ENCODE data around the gene SLC27A6.
"Not testable (repeated sequence)": the region's sequence is repeated elsewhere in the genome, so short reads cannot be mapped to it uniquely, and the experiment has no call there.

SLC27A6 gene

GRCh38 chr5:128965011-128965637 lies at the start of gene SLC27A6:
SLC27A6 (plus strand) TSS chr5:128965488; CDS start chr5:128966138, 650 bp downstream.
- no peak for DNase-seq (ENCODE audit: low read depth in 3 of 3, low spot score in 1 of 3)

DNA sequence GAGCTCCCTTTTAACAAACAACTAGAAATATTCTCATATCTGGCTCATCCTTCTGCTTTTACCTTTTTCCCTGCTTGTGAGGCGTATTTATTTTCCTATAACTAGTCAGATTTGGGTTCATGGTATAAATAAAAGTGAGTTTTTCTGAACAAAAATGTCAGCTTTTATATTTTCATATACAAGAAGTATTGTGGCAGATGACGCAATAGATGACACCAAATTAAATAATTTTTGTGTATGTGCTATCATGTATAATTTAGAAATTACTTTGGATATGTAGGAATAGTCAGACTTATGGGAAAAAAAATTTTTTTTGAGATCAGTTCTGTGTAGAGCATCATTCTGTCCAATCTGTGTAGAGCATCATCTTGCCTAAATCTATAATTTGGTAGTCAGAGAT lies 45.7 kb upstream of the SLC27A6 start:
- DNase-seq (ENCODE audit: low read depth in 3 of 3, low spot score in 1 of 3), result no peak

GRCh38 chr5:128920345-128921215 lies 44.7 kb upstream of the SLC27A6 start:
- DNase-seq (ENCODE audit: low read depth in 3 of 3, low spot score in 1 of 3), result no peak

DNA sequence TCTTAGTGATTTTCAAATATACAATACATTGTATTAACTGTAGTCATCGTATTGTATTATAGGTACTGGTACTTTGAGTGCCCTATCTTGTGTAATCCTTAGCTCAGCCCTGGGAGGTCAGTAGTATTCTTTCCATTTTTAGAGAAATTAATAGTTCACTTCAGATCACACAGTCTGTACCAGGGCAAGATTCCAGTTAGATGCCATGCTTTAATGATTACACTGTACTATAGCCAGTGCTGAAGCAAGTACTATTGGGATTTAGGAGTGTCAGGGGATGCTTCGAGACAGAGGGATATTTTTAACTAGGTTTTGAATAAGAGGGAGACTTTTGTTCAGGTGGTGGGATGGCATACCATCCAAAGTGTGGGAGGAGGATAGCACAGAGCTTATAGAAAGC lies 41.0 kb upstream of the SLC27A6 start:
- no peak for DNase-seq (ENCODE audit: low read depth in 3 of 3, low spot score in 1 of 3)

DNA sequence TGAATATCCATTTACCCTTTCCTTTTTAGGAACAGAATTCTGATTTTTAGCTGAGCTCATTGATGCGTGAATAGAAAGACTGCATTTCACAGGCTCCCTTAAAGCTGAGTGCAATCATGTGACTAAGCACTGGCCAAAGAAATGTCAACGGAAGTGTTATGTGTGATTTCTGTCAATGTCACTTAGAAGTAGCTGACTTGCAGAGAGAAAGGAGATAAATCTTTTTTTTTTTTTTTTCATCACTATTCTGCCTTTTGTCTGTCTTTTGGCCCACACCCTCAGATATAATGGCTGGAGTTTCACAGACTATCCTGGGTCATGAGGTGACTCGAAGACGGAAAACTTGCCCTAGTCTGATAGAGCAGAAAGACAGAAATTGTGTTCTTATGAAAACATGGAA lies 39.3 kb upstream of the SLC27A6 start:
- no peak for DNase-seq (ENCODE audit: low read depth in 3 of 3, low spot score in 1 of 3)

- DNase-seq (ENCODE audit: low read depth in 3 of 3, low spot score in 1 of 3), result no peak
Observed at GRCh38 chr5:128927644-128928043, 37.6 kb upstream of the SLC27A6 start.

DNA sequence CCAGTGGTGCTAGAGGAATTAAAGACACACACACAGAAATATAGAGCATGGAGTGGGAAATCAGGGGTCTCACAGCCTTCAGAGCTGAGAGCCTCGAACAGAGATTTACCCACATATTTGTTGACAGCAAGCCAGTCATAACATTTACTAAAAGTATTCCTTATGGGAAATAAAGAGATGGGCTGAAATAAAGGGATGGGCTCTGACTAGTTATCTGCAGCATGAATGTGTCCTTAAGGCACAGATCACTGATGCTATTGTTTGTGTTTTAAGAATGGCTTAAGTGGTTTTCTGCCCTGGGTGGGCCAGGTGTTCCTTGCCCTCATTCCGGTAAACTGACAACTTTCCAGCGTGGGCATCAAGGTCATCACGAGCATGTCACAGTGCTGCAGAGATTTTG lies 33.1 kb upstream of the SLC27A6 start:
- DNase-seq (ENCODE audit: low read depth in 3 of 3, low spot score in 1 of 3), result not testable (repeated sequence)

DNA sequence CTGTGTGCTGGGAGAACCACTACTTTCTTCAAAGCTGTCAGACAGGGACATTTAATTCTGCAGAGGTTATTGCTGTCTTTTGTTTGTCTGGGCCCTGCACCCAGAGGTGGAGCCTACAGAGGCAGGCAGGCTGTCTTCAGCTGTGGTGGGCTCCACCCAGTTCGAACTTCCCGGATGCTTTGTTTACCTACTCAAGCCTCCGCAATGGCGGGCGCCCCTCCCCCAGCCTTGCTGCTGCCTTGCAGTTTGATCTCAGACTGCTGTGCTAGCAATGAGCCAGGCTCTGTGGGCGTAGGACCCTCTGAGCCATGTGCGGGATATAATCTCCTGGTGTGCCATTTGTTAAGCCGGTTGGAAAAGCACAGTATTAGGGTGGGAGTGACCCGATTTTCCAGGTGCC lies 22.2 kb upstream of the SLC27A6 start:
- DNase-seq (ENCODE audit: low read depth in 3 of 3, low spot score in 1 of 3), result not testable (repeated sequence)

DNA sequence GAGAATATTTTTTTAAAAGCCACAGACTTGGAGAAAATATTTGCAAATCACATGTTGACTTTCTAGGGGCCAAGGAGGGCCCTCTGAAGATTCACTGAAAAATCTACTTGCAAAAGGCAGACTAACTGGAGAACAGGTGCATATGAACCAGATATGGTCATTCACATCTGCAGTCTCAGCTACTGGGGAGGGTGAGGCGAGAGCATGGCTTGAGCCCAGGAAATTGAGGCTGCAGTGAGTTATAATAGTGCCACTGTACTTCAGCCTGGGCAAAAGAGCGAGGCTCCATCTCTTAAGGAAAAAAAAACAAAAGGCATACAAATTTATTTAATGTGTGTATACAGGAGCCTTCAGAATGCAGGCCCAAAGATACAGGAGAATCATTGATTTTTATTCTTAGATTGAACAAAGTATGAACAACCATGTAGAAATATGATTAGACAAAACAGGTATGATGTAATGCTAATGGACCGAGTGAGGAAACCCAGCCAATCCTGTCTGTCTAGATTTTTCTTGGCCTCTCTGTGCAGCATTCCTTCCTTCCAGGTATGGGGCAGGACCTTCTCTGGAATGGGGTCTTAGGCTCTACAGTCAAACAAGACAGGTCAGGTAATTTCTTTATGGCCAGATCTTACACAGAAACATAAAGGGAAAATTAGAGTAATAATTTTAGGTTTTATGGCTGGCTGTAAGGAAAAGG lies 15.3 kb upstream of the SLC27A6 start:
- no peak for DNase-seq (ENCODE audit: low read depth in 3 of 3, low spot score in 1 of 3)

- not testable (repeated sequence) for DNase-seq (ENCODE audit: low read depth in 3 of 3, low spot score in 1 of 3)
Observed at GRCh38 chr5:128951301-128951700, 14.0 kb upstream of the SLC27A6 start.

DNA sequence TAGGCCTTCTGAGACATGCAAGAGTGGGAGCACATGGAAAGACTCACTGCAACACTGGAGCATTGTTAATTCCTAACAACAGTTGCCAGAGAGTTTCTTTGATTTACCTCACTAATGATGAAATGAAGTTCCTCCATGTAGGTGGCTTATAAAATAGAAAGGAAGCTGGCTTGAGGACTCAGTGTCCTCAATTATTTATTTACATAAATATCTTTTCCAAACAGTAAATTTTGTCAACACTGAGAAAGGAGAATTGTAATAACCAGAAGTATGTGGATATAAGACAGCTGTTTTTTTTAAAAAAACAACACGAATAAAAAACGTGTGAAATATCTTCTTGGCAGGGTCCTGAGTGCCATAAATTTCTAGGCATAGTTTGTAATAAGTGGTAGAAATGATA lies 9.1 kb upstream of the SLC27A6 start:
- DNase-seq (ENCODE audit: low read depth in 3 of 3, low spot score in 1 of 3), result no peak

GRCh38 chr5:128962211-128962610 lies 3.1 kb upstream of the SLC27A6 start:
- DNase-seq (ENCODE audit: low read depth in 3 of 3, low spot score in 1 of 3), result no peak

GRCh38 chr5:128965638-128966302 lies 482 bp downstream of the SLC27A6 start:
- DNase-seq (ENCODE audit: low read depth in 3 of 3, low spot score in 1 of 3), result no peak

GRCh38 chr5:128966375-128966774 lies 1.1 kb downstream of the SLC27A6 start:
- no peak for DNase-seq (ENCODE audit: low read depth in 3 of 3, low spot score in 1 of 3)

DNA sequence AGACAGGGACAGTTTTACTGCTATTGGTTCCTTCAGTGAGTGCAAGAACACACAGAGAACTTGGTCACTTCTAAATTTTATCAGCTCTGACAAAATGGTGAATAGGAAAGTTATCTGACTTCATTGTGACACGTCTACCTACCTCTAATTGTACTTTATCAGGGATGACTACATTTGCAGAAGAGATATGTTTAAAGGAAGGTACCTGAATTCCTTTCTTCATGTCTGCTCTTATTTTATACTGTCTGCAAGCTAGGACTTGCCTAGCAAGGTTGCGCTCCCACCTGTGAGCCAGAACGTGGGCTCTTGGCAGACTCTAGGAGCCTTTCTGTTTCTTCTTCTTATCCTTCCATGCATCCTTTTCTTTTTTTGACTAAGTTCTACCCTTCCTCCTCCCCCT lies 1.6 kb downstream of the SLC27A6 start:
- no peak for DNase-seq (ENCODE audit: low read depth in 3 of 3, low spot score in 1 of 3)

- no peak for DNase-seq (ENCODE audit: low read depth in 3 of 3, low spot score in 1 of 3)
Observed at GRCh38 chr5:128973244-128973643, 8.0 kb downstream of the SLC27A6 start.

DNA sequence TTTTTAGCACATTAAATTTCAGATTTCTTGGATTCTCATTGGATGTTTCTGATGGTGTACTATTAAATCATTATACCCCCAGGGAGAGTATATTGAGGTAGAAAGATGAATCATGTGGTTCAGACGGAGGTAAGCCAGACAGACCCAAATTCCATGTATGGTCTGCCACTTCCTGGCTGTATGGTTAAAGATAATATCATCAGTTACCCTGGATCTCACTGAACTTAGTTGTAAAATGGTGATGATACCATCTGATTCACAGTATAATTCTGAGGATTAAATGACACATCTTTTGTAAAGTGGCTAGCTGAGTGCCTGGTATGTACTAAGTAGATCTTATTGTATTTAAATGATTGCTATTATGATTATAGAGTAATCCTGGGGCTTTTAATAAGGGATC lies 9.3 kb downstream of the SLC27A6 start:
- DNase-seq (ENCODE audit: low read depth in 3 of 3, low spot score in 1 of 3), result no peak

DNA sequence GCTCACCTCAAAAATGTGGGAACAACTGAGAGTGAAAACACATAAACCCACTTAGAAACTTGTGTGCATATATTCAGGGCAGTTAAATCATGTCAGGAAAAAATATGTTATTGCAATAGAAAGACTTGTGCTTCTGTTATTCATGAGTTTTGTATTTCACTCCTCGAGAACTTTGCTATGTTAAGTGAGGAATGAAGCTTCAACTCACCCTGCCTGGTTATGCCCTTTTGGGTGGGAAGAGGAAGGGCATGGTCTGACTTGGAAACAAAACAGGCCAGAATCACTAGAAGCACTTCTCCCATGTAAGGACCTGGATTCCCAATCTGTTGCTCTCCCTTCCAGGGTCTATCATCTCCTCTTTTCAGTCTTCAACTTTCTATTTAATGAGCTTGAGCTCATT lies 14.5 kb downstream of the SLC27A6 start:
- DNase-seq (ENCODE audit: low read depth in 3 of 3, low spot score in 1 of 3), result no peak

- DNase-seq (ENCODE audit: low read depth in 3 of 3, low spot score in 1 of 3), result no peak
Observed at GRCh38 chr5:128980917-128981316, 15.6 kb downstream of the SLC27A6 start.

GRCh38 chr5:128984480-128984879 lies 19.2 kb downstream of the SLC27A6 start:
- DNase-seq (ENCODE audit: low read depth in 3 of 3, low spot score in 1 of 3), result no peak

DNA sequence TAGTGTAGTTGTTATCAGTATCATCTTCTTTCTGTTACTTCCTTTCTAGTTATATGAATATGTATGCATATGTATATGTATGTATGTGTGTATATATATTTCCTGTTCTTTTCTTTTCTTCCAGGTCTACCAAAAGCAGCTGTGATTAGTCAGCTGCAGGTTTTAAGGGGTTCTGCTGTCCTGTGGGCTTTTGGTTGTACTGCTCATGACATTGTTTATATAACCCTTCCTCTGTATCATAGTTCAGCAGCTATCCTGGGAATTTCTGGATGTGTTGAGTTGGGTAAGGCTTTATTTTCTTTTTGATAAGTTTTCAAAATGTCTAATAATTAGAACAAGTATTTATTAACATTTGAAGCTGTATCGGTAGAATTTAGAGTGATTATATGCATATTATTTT lies 23.2 kb downstream of the SLC27A6 start:
- no peak for DNase-seq (ENCODE audit: low read depth in 3 of 3, low spot score in 1 of 3)
